ENCODE data around the gene RCC1. TPM values are rescaled to one million over a fixed set of nuclear protein-coding genes. Genes with fewer than 3 reads are reported as not detected.
"Not testable (repeated sequence)": the region's sequence is repeated elsewhere in the genome, so short reads cannot be mapped to it uniquely, and the experiment has no call there.

The RCC1 gene
- total RNA-seq, 6 experiments from 2014 or later = 9.5 to 29.6 (median 18.0) TPM

DNA sequence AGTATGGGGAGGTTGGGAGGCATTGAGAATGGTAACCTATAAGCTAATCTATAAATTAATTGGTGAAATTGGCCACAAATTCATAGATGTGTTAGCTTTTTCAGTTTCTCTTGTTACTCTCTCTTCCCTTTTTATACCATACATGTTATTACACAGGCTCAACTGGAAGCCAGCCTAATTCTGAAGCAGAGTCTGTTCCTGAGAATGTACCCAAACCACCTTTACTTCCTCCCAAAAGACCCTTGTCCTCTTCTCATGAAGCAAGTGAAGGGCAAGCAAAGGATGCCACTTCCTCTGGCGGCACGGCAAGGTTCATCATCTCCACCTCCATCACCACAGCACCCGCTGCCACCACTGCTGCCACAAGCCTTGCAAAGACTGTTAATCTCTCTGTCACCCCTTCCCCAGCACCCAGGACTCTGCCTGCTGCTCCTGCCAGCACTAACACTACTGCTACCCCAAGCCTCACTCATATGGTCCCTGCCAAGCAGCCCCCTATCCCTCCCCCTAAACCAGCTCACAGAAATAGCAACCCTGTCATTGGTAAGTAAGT lies 39.5 kb upstream of the RCC1 start:
- Histone ChIP-seq H3K36me3 (peaks cover 0 to 31% (median 11%) of the 10 kb centered on the region in 4 donors), H3K4me3 (no peak overlapping the region), H3K27ac (no peak overlapping the region), H3K9me3 (no peaks in the 10 kb centered on the region), H3K4me1 (no peaks in the 10 kb centered on the region), H3K27me3 (no peaks in the 10 kb centered on the region)
- ATAC-seq (no peak), DNase-seq (no peak)
- intact Hi-C loops (cut with DNase I) = no loop called here
- 88% methylated on average over 3 of the region's 3 CpGs for WGBS (ENCODE audit: insufficient coverage, low coverage, low lambda C conversion rate, missing lambda C conversion rate)
- TF ChIP-seq CTCF (IDR thresholded peaks at IDR 0.05) (no peak), POLR2A (IDR thresholded peaks at IDR 0.05) (no peak)

GRCh38 chr1:28470146-28470545 lies 35.7 kb upstream of the RCC1 start:
- DNase-seq = no peak
- Histone ChIP-seq H3K4me1 (no peaks in the 10 kb centered on the region), H3K27ac (no peak overlapping the region), H3K27me3 (no peaks in the 10 kb centered on the region), H3K4me3 (no peak overlapping the region), H3K36me3 (peaks cover 0 to 42% (median 16%) of the 10 kb centered on the region in 4 donors), H3K9me3 (no peaks in the 10 kb centered on the region)
- TF ChIP-seq CTCF (IDR thresholded peaks at IDR 0.05) (no peak), POLR2A (IDR thresholded peaks at IDR 0.05) (no peak)
- WGBS (ENCODE audit: insufficient coverage, low coverage, low lambda C conversion rate, missing lambda C conversion rate) = 92% methylated on average over 2 of the region's 2 CpGs
- intact Hi-C loops (cut with DNase I) = no loop called here
- ATAC-seq = peak in 2 of 4 donors; percentile 58 to 63

DNA sequence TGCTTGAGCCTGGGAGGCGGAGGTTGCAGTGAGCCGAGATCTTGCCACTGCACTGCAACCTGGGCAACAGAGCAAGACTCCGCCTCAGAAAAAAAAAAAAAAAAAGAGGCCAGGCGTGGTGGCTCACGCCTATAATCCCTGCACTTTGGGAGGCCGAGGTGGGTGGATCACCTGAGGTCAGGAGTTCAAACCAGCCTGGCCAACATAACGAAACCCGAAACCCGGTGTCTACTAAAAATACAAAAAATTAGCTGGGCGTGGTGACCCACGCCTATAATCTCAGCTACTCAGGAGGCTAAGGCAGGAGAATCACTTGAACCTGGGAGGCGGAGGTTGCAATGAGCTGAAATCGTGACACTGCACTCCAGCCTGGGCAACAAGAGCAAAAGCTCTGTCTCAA lies 26.3 kb upstream of the RCC1 start:
- ATAC-seq; DNase-seq; intact Hi-C loops (cut with DNase I); H3K27ac ChIP-seq; H3K9me3 ChIP-seq; H3K27me3 ChIP-seq; H3K4me1 ChIP-seq; H3K4me3 ChIP-seq: not testable (repeated sequence)
- WGBS (ENCODE audit: insufficient coverage, low coverage, low lambda C conversion rate, missing lambda C conversion rate) = 85% methylated on average over 13 of the region's 13 CpGs
- peaks cover 0 to 80% (median 19%) of the 10 kb centered on the region in 4 donors for H3K36me3 ChIP-seq

DNA sequence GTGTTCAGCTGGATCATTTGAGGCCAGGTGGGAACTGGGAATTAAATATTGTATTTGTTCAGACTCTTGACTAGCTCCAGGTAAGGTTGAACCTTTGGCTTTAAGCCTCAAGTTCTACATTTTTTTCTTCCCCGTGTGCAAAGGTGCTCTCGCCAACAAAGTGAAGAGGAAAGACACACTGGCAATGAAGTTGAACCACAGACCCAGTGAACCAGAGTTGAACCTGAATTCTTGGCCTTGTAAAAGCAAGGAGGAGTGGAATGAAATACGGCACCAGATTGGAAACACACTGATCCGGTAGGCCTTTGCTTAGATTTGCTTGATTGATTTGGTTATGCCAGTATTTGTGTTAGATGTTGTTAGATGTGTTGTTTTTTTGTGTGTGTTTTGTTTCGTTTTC lies 25.5 kb upstream of the RCC1 start:
- intact Hi-C loops (cut with DNase I) = no loop called here
- peaks cover 0 to 79% (median 19%) of the 10 kb centered on the region in 4 donors for H3K36me3 ChIP-seq

DNA sequence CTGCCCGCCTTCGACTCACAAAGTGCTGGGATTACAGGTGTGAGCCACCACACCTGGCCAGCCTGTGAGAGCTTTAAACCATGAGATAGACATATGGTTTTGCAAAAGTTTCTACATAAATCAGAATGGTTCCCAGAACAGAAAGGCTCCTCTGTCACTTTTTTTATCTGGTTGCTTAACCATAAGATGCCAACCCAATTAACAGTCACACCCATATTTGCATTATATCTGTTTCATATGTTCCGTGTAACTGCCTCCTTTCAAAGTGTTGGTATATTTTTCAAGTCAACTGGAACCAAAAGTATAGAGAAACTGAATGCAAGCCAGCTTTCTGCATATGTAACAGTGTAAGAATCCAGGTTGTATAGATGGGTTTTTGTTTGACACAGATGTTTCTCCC lies 23.7 kb upstream of the RCC1 start:
- DNase-seq (no peak), ATAC-seq (no peak)
- 88% methylated on average over 3 of the region's 3 CpGs for WGBS (ENCODE audit: insufficient coverage, low coverage, low lambda C conversion rate, missing lambda C conversion rate)
- TF ChIP-seq POLR2A (IDR thresholded peaks at IDR 0.05) (no peak), CTCF (IDR thresholded peaks at IDR 0.05) (no peak)
- Histone ChIP-seq H3K36me3 (peaks cover 0 to 76% (median 21%) of the 10 kb centered on the region in 4 donors), H3K27ac (no peak overlapping the region), H3K9me3 (no peaks in the 10 kb centered on the region), H3K4me3 (no peak overlapping the region), H3K27me3 (no peaks in the 10 kb centered on the region), H3K4me1 (no peaks in the 10 kb centered on the region)
- intact Hi-C loops (cut with DNase I) = no loop called here

More for the DNA sequence above, 25.5 kb upstream of the RCC1 start:
- ATAC-seq (no peak), DNase-seq (no peak)
- 83% methylated on average over 5 of the region's 5 CpGs for WGBS (ENCODE audit: insufficient coverage, low coverage, low lambda C conversion rate, missing lambda C conversion rate)
- no peak overlapping the region for H3K4me3 ChIP-seq
- no peaks in the 10 kb centered on the region for H3K9me3 ChIP-seq
- H3K27me3 ChIP-seq = no peaks in the 10 kb centered on the region
- no peak overlapping the region for H3K27ac ChIP-seq
- no peaks in the 10 kb centered on the region for H3K4me1 ChIP-seq
- no peak for TF ChIP-seq POLR2A (IDR thresholded peaks at IDR 0.05)
- TF ChIP-seq CTCF (IDR thresholded peaks at IDR 0.05) = no peak

Data from right lobe of liver (tissue), 6 donors.